ENCODE data around the gene RNF152. TPM values are rescaled to one million over a fixed set of nuclear protein-coding genes. Genes with fewer than 3 reads are reported as not detected.

The RNF152 gene
- total RNA-seq, 4 donors from 2014 or later, result 1.7 to 6.8 (median 4.4) TPM

- H3K9me3 ChIP-seq, result no peaks in the 10 kb centered on the region
- H3K27ac ChIP-seq, result no peak overlapping the region
- ATAC-seq (no peak), DNase-seq (no peak)
- intact Hi-C loops (cut with DNase I; ENCODE audit: low total_unique reads) (no loop called here), in situ Hi-C loops (cut with MboI; ENCODE audit: low sequenced_read_pairs in 4 of 4) (loop anchor here in 1 of 4 donors (25.0 kb wide), 1 partner anchor 215 kb away; no protein-coding TSS in a partner anchor)
- TF ChIP-seq CTCF (IDR thresholded peaks at IDR 0.05 in 4 of 5, conservative IDR thresholded peaks at IDR 0.05 in 1 of 5) (no peak), POLR2A (IDR thresholded peaks at IDR 0.05) (no peak)
- H3K36me3 ChIP-seq, result no peaks in the 10 kb centered on the region
- H3K4me3 ChIP-seq, result no peak overlapping the region
- no peaks in the 10 kb centered on the region for H3K27me3 ChIP-seq
- H3K4me1 ChIP-seq, result no peaks in the 10 kb centered on the region
Measured at GRCh38 chr18:61922435-61922834, 29.6 kb upstream of the RNF152 start.

GRCh38 chr18:61921621-61922235 lies 28.9 kb upstream of the RNF152 start:
- in situ Hi-C loops (cut with MboI; ENCODE audit: low sequenced_read_pairs in 4 of 4), result loop anchor here in 1 of 4 donors (25.0 kb wide), 1 partner anchor 216 kb away; no protein-coding TSS in a partner anchor
- H3K27me3 ChIP-seq, result no peaks in the 10 kb centered on the region
- DNase-seq (no peak), ATAC-seq (no peak)
- intact Hi-C loops (cut with DNase I; ENCODE audit: low total_unique reads), result no loop called here
- TF ChIP-seq POLR2A (IDR thresholded peaks at IDR 0.05) (no peak), CTCF (IDR thresholded peaks at IDR 0.05 in 4 of 5, conservative IDR thresholded peaks at IDR 0.05 in 1 of 5) (no peak)
- no peaks in the 10 kb centered on the region for H3K9me3 ChIP-seq
- no peaks in the 10 kb centered on the region for H3K36me3 ChIP-seq
- H3K4me1 ChIP-seq, result no peaks in the 10 kb centered on the region
- no peak overlapping the region for H3K4me3 ChIP-seq
- H3K27ac ChIP-seq, result no peak overlapping the region

GRCh38 chr18:61917818-61918217 lies 25.0 kb upstream of the RNF152 start:
- Histone ChIP-seq H3K27ac (no peak overlapping the region), H3K4me1 (no peaks in the 10 kb centered on the region), H3K27me3 (no peaks in the 10 kb centered on the region), H3K4me3 (no peak overlapping the region), H3K36me3 (no peaks in the 10 kb centered on the region), H3K9me3 (no peaks in the 10 kb centered on the region)
- TF ChIP-seq CTCF (IDR thresholded peaks at IDR 0.05 in 4 of 5, conservative IDR thresholded peaks at IDR 0.05 in 1 of 5), result no peak
- no peak for TF ChIP-seq POLR2A (IDR thresholded peaks at IDR 0.05)
- in situ Hi-C loops (cut with MboI; ENCODE audit: low sequenced_read_pairs in 4 of 4) (loop anchor here in 1 of 4 donors (25.0 kb wide), 1 partner anchor 219 kb away; no protein-coding TSS in a partner anchor), intact Hi-C loops (cut with DNase I; ENCODE audit: low total_unique reads) (no loop called here)
- DNase-seq (no peak), ATAC-seq (no peak)

- DNase-seq (no peak), ATAC-seq (no peak)
- in situ Hi-C loops (cut with MboI; ENCODE audit: low sequenced_read_pairs in 4 of 4) (loop anchor here in 1 of 4 donors (25.0 kb wide), 1 partner anchor 225 kb away; no protein-coding TSS in a partner anchor), intact Hi-C loops (cut with DNase I; ENCODE audit: low total_unique reads) (no loop called here)
- TF ChIP-seq CTCF (IDR thresholded peaks at IDR 0.05 in 4 of 5, conservative IDR thresholded peaks at IDR 0.05 in 1 of 5) (no peak), POLR2A (IDR thresholded peaks at IDR 0.05) (no peak)
- no peaks in the 10 kb centered on the region for H3K4me1 ChIP-seq
- H3K4me3 ChIP-seq, result no peak overlapping the region
- no peaks in the 10 kb centered on the region for H3K27me3 ChIP-seq
- H3K9me3 ChIP-seq, result no peaks in the 10 kb centered on the region
- H3K36me3 ChIP-seq, result no peaks in the 10 kb centered on the region
- no peak overlapping the region for H3K27ac ChIP-seq
Measured at GRCh38 chr18:61912476-61912875, 19.7 kb upstream of the RNF152 start.

Data from gastrocnemius medialis (tissue), 4 donors.